ENCODE measurements around the gene CEACAM19. TPM values are rescaled to one million over a fixed set of nuclear protein-coding genes. Genes with fewer than 3 reads are reported as not detected.

Gene CEACAM19
- total RNA-seq, 1 experiment from 2014 or later: 3.5 TPM

GRCh38 chr19:44731622-44732021, 60.3 kb downstream of the CEACAM19 start:
- Histone ChIP-seq H3K79me1 (ENCODE audit: insufficient read depth, low read depth, low read length, poor library complexity, severe bottlenecking) (no peaks in the 10 kb centered on the region), H3K9me3 (ENCODE audit: control insufficient read depth, low read depth, low read length) (no peaks in the 10 kb centered on the region), H3K23me2 (ENCODE audit: insufficient read length, low read depth, low read length, poor library complexity, severe bottlenecking) (no peaks in the 10 kb centered on the region), H4K5ac (ENCODE audit: insufficient read length, low read depth, low read length) (no peak overlapping the region), H3K27me3 (ENCODE audit: insufficient read depth, low read length) (no peaks in the 10 kb centered on the region), H3K9ac (ENCODE audit: extremely low read depth, insufficient read length, low read length) (no peak overlapping the region), H3K56ac (ENCODE audit: insufficient read length, low read depth, low read length) (no peak overlapping the region), H4K91ac (ENCODE audit: insufficient read length, low read depth, low read length) (no peak overlapping the region), H4K8ac (replicated peaks; ENCODE audit: insufficient read length, low read depth, low read length) (no peak overlapping the region), H2BK20ac (ENCODE audit: low read depth, low read length, poor library complexity, severe bottlenecking) (no peak overlapping the region), H3K14ac (ENCODE audit: insufficient read depth, low read length) (no peak overlapping the region), H3K23ac (ENCODE audit: insufficient read length, low read depth, low read length) (no peak overlapping the region), H2BK5ac (ENCODE audit: insufficient read length, low read length) (no peak overlapping the region), H3K4me1 (ENCODE audit: insufficient read depth, low read length) (no peaks in the 10 kb centered on the region), H3K79me2 (ENCODE audit: insufficient read depth, low read length) (no peaks in the 10 kb centered on the region), H2BK120ac (ENCODE audit: low read depth, low read length, poor library complexity, severe bottlenecking) (no peak overlapping the region), H2AK5ac (ENCODE audit: insufficient read length, low read length) (no peak overlapping the region), H3K4me2 (ENCODE audit: insufficient read depth, insufficient read length, low read length) (no peak overlapping the region), H3K4ac (ENCODE audit: low read depth, low read length) (no peak overlapping the region), H2BK12ac (ENCODE audit: insufficient read length, low read depth, low read length) (no peak overlapping the region), H3T11ph (ENCODE audit: low read length) (no peak overlapping the region), H3K18ac (ENCODE audit: insufficient read length, low read depth, low read length) (no peak overlapping the region), H2BK15ac (ENCODE audit: low read depth, low read length) (no peak overlapping the region), H2AFZ (ENCODE audit: low read length) (no peak overlapping the region), H3K27ac (ENCODE audit: insufficient read length, low read depth, low read length) (no peak overlapping the region), H4K20me1 (ENCODE audit: control insufficient read depth, insufficient read depth, insufficient read length) (no peaks in the 10 kb centered on the region)
- no peaks in the 10 kb centered on the region for H3K4me1 Mint-ChIP-seq
- no peak overlapping the region for H3K27ac Mint-ChIP-seq
- peaks cover 0 to 3% of the 10 kb centered on the region in 2 experiments; a peak in 1 of 5 replicates for H3K9me3 Mint-ChIP-seq
- DNase-seq: no peak
- no CpG with 5 or more reads among the region's 5 CpGs for WGBS (ENCODE audit: extremely low coverage, insufficient read length, low lambda C conversion rate)
- no peaks in the 10 kb centered on the region for H3K36me3 Mint-ChIP-seq (ENCODE audit: insufficient read depth in 1 of 3, low read depth in 3 of 3)
- TF ChIP-seq, protein P1, sequence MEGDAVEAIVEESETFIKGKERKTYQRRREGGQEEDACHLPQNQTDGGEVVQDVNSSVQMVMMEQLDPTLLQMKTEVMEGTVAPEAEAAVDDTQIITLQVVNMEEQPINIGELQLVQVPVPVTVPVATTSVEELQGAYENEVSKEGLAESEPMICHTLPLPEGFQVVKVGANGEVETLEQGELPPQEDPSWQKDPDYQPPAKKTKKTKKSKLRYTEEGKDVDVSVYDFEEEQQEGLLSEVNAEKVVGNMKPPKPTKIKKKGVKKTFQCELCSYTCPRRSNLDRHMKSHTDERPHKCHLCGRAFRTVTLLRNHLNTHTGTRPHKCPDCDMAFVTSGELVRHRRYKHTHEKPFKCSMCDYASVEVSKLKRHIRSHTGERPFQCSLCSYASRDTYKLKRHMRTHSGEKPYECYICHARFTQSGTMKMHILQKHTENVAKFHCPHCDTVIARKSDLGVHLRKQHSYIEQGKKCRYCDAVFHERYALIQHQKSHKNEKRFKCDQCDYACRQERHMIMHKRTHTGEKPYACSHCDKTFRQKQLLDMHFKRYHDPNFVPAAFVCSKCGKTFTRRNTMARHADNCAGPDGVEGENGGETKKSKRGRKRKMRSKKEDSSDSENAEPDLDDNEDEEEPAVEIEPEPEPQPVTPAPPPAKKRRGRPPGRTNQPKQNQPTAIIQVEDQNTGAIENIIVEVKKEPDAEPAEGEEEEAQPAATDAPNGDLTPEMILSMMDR (conservative IDR thresholded peaks at IDR 0.05): no peak
- peaks cover 20% of the 10 kb centered on the region for H3K27me3 Mint-ChIP-seq (ENCODE audit: low read depth)
- no peak overlapping the region for H3K4me3 Mint-ChIP-seq
